OCI-LY7 (cell line): ENCODE results near the gene COX19.

ENCODE experiments used
- CTCF ChIP-seq: fragments of 200-600 bp; sonication (generic); conservative IDR thresholded peaks from 2 replicates; pipeline ENCODE4 v1.5.1; 2014; ENCODE audit warnings: mild to moderate bottlenecking, antibody characterized with exemption, low read length, moderate library complexity, mixed read lengths
- EZH2phosphoT487 ChIP-seq: fragments of 200-600 bp; sonication (generic); IDR thresholded peaks from 2 replicates; pipeline ENCODE4 v1.6.1; 2018; ENCODE audit warnings: low read depth, borderline replicate concordance, mild to moderate bottlenecking, mixed run types, antibody characterized with exemption, low read length, moderate library complexity, mixed read lengths

- TF ChIP-seq CTCF = no peak
- TF ChIP-seq EZH2phosphoT487 = no peak
These were observed 24.0 kb upstream of the COX19 start for GRCh38 chr7:999149-999879.
